Hippocampal formation (tissue), 2 donors: ENCODE data around the gene ALPL.
A peak's percentile ranks its signal among the peaks of the same experiment; 100 is the strongest.

ENCODE experiments used
- DNase-seq, 2 donors: peaks; one replicate each; lab custom pipeline; 2025; lab: John Stamatoyannopoulos, UW

Gene ALPL

GRCh38 chr1:21618561-21619374, 109.5 kb downstream of the ALPL start:
- DNase-seq = no peak

- no peak for DNase-seq
Observed at GRCh38 chr1:21619375-21619947, 110.2 kb downstream of the ALPL start.

- no peak for DNase-seq
Observed at GRCh38 chr1:21620011-21620410, 110.8 kb downstream of the ALPL start.

- DNase-seq = peak in 1 of 2 donors; percentile 26
Observed at GRCh38 chr1:21620496-21620895, 111.3 kb downstream of the ALPL start.

GRCh38 chr1:21621051-21621450, 111.8 kb downstream of the ALPL start:
- DNase-seq = no peak

- DNase-seq = no peak
Observed at GRCh38 chr1:21621761-21622436, 112.7 kb downstream of the ALPL start.

- DNase-seq = no peak
Observed at GRCh38 chr1:21622466-21623315, 113.5 kb downstream of the ALPL start.

GRCh38 chr1:21623410-21623961, 114.3 kb downstream of the ALPL start:
- DNase-seq = no peak

- peak; percentile 21 to 77 for DNase-seq
Observed at GRCh38 chr1:21624571-21625389, 115.6 kb downstream of the ALPL start.

- no peak for DNase-seq
Observed at GRCh38 chr1:21625390-21626190, 116.4 kb downstream of the ALPL start.

GRCh38 chr1:21626921-21627339, 117.7 kb downstream of the ALPL start:
- DNase-seq = no peak
